GM19035 (cell line): Measurements from ENCODE around the gene PIGBOS1.

Experiments used
- ATAC-seq: cut with Tn5 transposase; IDR thresholded peaks from one replicate; pipeline ENCODE4 v1.9.1; 2021; ENCODE audit not compliant: unreplicated experiment

Gene PIGBOS1

GRCh38 chr15:55267401-55268175, 51.3 kb downstream of the PIGBOS1 start:
- peak; percentile 91 for ATAC-seq
